Right lobe of liver (tissue), 4 donors: ENCODE measurements around the gene TMEM98.

Experiments
- CTCF ChIP-seq, 4 donors: fragments of 200-600 bp in 3 of 4; fragments of 450-650 bp in 1 of 4; IDR thresholded peaks; one replicate each; pipeline versions ENCODE4 v1.5.1 to v1.8.0; 2016 to 2022; ENCODE audit warnings: antibody characterized with exemption in 4 of 4, mild to moderate bottlenecking in 2 of 4
- POLR2A ChIP-seq: fragments of 450-650 bp; IDR thresholded peaks from one replicate; pipeline ENCODE4 v1.6.1; 2017; ENCODE audit warnings: antibody characterized with exemption, mild to moderate bottlenecking
- donor health status: DM: no; HTN: no; CAD: no.
- donor health status: DM: no; HTN: no; CAD: no.
- donor health status: DM: no; HTN: yes; CAD: no.

- no peak for TF ChIP-seq CTCF (IDR thresholded peaks at IDR 0.05)
- TF ChIP-seq POLR2A, result no peak
These were observed 7.8 kb downstream of the TMEM98 start for GRCh38 chr17:32935726-32936125.
